Esophagus muscularis mucosa (tissue), 4 donors: ENCODE measurements around the gene WDR49. TPM values are rescaled to one million over a fixed set of nuclear protein-coding genes. Genes with fewer than 3 reads are reported as not detected.

Experiments used
- DNase-seq: peaks from one replicate; pipeline ENCODE4 v3.0.0-alpha.2; 2017; ENCODE audit errors: extremely low spot score
- H3K27ac ChIP-seq, 4 donors: fragments of 200-600 bp; sonication (generic); replicated peaks in 1 of 4; 1 replicate in 3 of 4; 2 replicates in 1 of 4; pipeline ENCODE4 v1.5.1; 2016 to 2019; ENCODE audit warnings: mild to moderate bottlenecking in 1 of 4
- H3K27me3 ChIP-seq, 4 donors: fragments of 200-600 bp; sonication (generic); one replicate each; pipeline versions ENCODE4 v1.5.1 to v1.6.0; 2016 to 2019
- H3K36me3 ChIP-seq, 4 donors: fragments of 200-600 bp; sonication (generic); one replicate each; pipeline ENCODE4 v1.5.1; 2016 to 2019
- H3K4me1 ChIP-seq, 4 donors: fragments of 200-600 bp; sonication (generic); one replicate each; pipeline ENCODE4 v1.5.1; 2016 to 2019
- H3K4me3 ChIP-seq, 4 donors: fragments of 200-600 bp; sonication (generic); 1 replicate in 2 of 4; 2 replicates in 2 of 4; pipeline ENCODE4 v1.5.1; 2016 to 2019; ENCODE audit warnings: mild to moderate bottlenecking in 4 of 4, moderate library complexity in 1 of 4
- H3K9me3 ChIP-seq, 4 donors: fragments of 200-600 bp; sonication (generic); 1 replicate in 3 of 4; 2 replicates in 1 of 4; pipeline ENCODE4 v1.5.1; 2016 to 2019
- EP300 ChIP-seq: sonication (generic); formaldehyde crosslinking; IDR thresholded peaks from one replicate; pipeline ENCODE4 v1.6.1; 2017; ENCODE audit warnings: antibody characterized with exemption
- POLR2A ChIP-seq: fragments of 450-650 bp; IDR thresholded peaks from one replicate; pipeline ENCODE4 v1.6.1; 2017; ENCODE audit warnings: antibody characterized with exemption, moderate library complexity, mild to moderate bottlenecking, low read depth
- POLR2AphosphoS5 ChIP-seq, 2 donors: sonication (generic); formaldehyde crosslinking; IDR thresholded peaks; one replicate each; pipeline ENCODE4 v1.6.1; 2017; ENCODE audit warnings: antibody characterized with exemption in 2 of 2
- WGBS: methylation state at CpG from one replicate; pipeline ENCODE4 v1.1.5; 2018; 5-methylcytosine and 5-hydroxymethylcytosine counted together
- intact Hi-C: fragments of 100-400 bp; cut with DNase I; formaldehyde crosslinking; loops from one replicate; pipeline ENCODE4 v1.15.1; 2023
- total RNA-seq, 4 donors: library from RNA; depleted of rRNA; stranded (reverse); fragments of >200 nt; gene quantifications; one replicate each; pipeline versions ENCODE4 v1.1.0 to v1.2.1, GENCODE V29; 2016
- TF ChIP-seq, protein P1 (sequence below), 3 experiments: fragments of 200-600 bp in 2 of 3; fragments of 450-650 bp in 1 of 3; sonication (generic) in 2 of 3; IDR thresholded peaks; one replicate each; pipeline ENCODE4 v1.5.1; 2017 to 2019; ENCODE audit warnings: antibody characterized with exemption in 3 of 3, mild to moderate bottlenecking in 2 of 3, moderate library complexity in 1 of 3

WDR49 gene
- total RNA-seq, 4 donors from 2014 or later = 2.9 to 9.9 (median 7.2) TPM

DNA sequence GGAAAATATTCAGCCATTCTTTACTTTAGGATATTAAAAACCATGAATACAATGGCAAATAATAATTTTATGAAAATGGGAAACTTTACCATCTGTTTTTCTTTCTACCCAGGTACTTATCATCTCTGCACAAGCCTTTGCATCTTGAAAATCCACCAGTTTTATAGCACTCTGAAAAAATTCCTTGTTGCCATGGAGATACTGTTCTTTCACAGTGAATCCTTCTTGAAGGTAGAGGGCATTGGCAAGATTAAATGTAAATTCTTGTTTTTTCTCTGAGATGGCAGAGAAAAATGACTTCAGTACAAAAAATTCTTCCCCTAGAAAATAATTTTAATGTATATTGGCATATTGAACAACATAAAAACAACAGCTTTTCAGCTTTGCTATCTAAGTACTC, 186.8 kb downstream of the WDR49 start:
- Histone ChIP-seq H3K27me3 (no peaks in the 10 kb centered on the region), H3K4me1 (no peaks in the 10 kb centered on the region), H3K9me3 (no peaks in the 10 kb centered on the region), H3K4me3 (no peak overlapping the region), H3K27ac (no peak overlapping the region), H3K36me3 (no peaks in the 10 kb centered on the region)
- intact Hi-C loops = no loop called here
- DNase-seq = no peak
- TF ChIP-seq POLR2AphosphoS5 (IDR thresholded peaks at IDR 0.05) (no peak), EP300 (no peak), POLR2A (no peak)
- TF ChIP-seq, protein P1, sequence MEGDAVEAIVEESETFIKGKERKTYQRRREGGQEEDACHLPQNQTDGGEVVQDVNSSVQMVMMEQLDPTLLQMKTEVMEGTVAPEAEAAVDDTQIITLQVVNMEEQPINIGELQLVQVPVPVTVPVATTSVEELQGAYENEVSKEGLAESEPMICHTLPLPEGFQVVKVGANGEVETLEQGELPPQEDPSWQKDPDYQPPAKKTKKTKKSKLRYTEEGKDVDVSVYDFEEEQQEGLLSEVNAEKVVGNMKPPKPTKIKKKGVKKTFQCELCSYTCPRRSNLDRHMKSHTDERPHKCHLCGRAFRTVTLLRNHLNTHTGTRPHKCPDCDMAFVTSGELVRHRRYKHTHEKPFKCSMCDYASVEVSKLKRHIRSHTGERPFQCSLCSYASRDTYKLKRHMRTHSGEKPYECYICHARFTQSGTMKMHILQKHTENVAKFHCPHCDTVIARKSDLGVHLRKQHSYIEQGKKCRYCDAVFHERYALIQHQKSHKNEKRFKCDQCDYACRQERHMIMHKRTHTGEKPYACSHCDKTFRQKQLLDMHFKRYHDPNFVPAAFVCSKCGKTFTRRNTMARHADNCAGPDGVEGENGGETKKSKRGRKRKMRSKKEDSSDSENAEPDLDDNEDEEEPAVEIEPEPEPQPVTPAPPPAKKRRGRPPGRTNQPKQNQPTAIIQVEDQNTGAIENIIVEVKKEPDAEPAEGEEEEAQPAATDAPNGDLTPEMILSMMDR (IDR thresholded peaks at IDR 0.05) = no peak

- no peak overlapping the region for H3K27ac ChIP-seq
- DNase-seq = no peak
- 80% methylated on average over 6 of the region's 6 CpGs for whole genome bisulfite sequencing
- H3K27me3 ChIP-seq = no peaks in the 10 kb centered on the region
- no peaks in the 10 kb centered on the region for H3K36me3 ChIP-seq
- no peaks in the 10 kb centered on the region for H3K9me3 ChIP-seq
- no peaks in the 10 kb centered on the region for H3K4me1 ChIP-seq
- H3K4me3 ChIP-seq = no peak overlapping the region
- TF ChIP-seq POLR2AphosphoS5 (IDR thresholded peaks at IDR 0.05) = no peak
- TF ChIP-seq, protein P1 (IDR thresholded peaks at IDR 0.05) = no peak
- TF ChIP-seq POLR2A = no peak
- TF ChIP-seq EP300 = no peak
- intact Hi-C loops = no loop called here
Measured at GRCh38 chr3:167456157-167456799, 197.5 kb downstream of the WDR49 start.

GRCh38 chr3:167453815-167454214, 199.9 kb downstream of the WDR49 start:
- 89% methylated on average over 2 of the region's 2 CpGs for WGBS
- Histone ChIP-seq H3K9me3 (no peaks in the 10 kb centered on the region), H3K27ac (no peak overlapping the region), H3K4me3 (no peak overlapping the region), H3K27me3 (no peaks in the 10 kb centered on the region), H3K36me3 (no peaks in the 10 kb centered on the region), H3K4me1 (no peaks in the 10 kb centered on the region)
- no peak for DNase-seq
- intact Hi-C loops = no loop called here
- TF ChIP-seq EP300 (no peak), POLR2A (no peak), POLR2AphosphoS5 (IDR thresholded peaks at IDR 0.05) (no peak)
- TF ChIP-seq, protein P1 (IDR thresholded peaks at IDR 0.05) = no peak

- 74% methylated on average over 1 of the region's 1 CpG for WGBS
- H3K9me3 ChIP-seq = no peaks in the 10 kb centered on the region
- H3K36me3 ChIP-seq = no peaks in the 10 kb centered on the region
- no peaks in the 10 kb centered on the region for H3K27me3 ChIP-seq
- no peak for DNase-seq
- H3K4me1 ChIP-seq = no peaks in the 10 kb centered on the region
- H3K27ac ChIP-seq = no peak overlapping the region
- no peak for TF ChIP-seq POLR2AphosphoS5 (IDR thresholded peaks at IDR 0.05)
- TF ChIP-seq EP300 = no peak
- TF ChIP-seq POLR2A = no peak
- TF ChIP-seq, protein P1 (IDR thresholded peaks at IDR 0.05) = no peak
- intact Hi-C loops = no loop called here
- no peak overlapping the region for H3K4me3 ChIP-seq
Measured at GRCh38 chr3:167451282-167451681, 202.5 kb downstream of the WDR49 start.

DNA sequence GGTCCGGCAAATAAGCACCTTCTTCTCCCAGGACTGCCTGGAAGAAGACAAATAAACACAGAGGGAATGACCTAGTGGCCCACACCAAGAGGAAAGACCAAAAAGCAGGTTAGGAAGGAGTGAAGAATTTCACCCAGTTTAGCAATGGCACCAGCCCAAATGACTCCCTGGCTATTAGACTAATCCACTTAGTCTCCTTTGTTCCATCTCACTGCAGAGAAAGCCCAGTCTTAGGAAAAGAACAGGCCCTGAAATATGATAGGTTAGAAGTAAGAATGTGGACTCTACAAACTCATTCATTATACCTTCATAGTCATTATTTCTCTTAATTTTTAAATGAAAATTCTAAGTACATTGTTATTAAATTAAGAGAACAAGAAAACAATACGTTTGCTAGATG, 203.1 kb downstream of the WDR49 start:
- no peaks in the 10 kb centered on the region for H3K4me1 ChIP-seq
- no peaks in the 10 kb centered on the region for H3K9me3 ChIP-seq
- H3K36me3 ChIP-seq = no peaks in the 10 kb centered on the region
- no peak overlapping the region for H3K27ac ChIP-seq
- no peak overlapping the region for H3K4me3 ChIP-seq
- DNase-seq = no peak
- TF ChIP-seq, protein P1 (IDR thresholded peaks at IDR 0.05) = no peak
- TF ChIP-seq POLR2A (no peak), EP300 (no peak)
- no peaks in the 10 kb centered on the region for H3K27me3 ChIP-seq
- WGBS = 88% methylated on average over 2 of the region's 2 CpGs
- intact Hi-C loops = no loop called here
